COR-L47 (cell line): ENCODE data around the gene UNCX.
"Not testable (repeated sequence)": the region's sequence is repeated elsewhere in the genome, so short reads cannot be mapped to it uniquely, and the experiment has no call there.

ENCODE experiments used
- DNase-seq: peaks from one replicate; lab custom pipeline; 2025; lab: John Stamatoyannopoulos, UW

Gene UNCX

GRCh38 chr7:1257863-1258262, 25.2 kb downstream of the UNCX start:
- DNase-seq: no peak

- no peak for DNase-seq
These were observed 27.1 kb downstream of the UNCX start for GRCh38 chr7:1259621-1260243.

GRCh38 chr7:1260244-1260635, 27.6 kb downstream of the UNCX start:
- no peak for DNase-seq

- not testable (repeated sequence) for DNase-seq
These were observed 28.4 kb downstream of the UNCX start for GRCh38 chr7:1261036-1261435.

- no peak for DNase-seq
These were observed 29.8 kb downstream of the UNCX start for GRCh38 chr7:1262441-1262840.

- no peak for DNase-seq
These were observed 30.8 kb downstream of the UNCX start for GRCh38 chr7:1263391-1263951.

GRCh38 chr7:1264345-1265280, 31.9 kb downstream of the UNCX start:
- no peak for DNase-seq

- no peak for DNase-seq
These were observed 34.6 kb downstream of the UNCX start for GRCh38 chr7:1267016-1267900.

- DNase-seq: no peak
These were observed 35.6 kb downstream of the UNCX start for GRCh38 chr7:1268076-1268815.

- peak; percentile 35 for DNase-seq
These were observed 36.2 kb downstream of the UNCX start for GRCh38 chr7:1268866-1269265.

GRCh38 chr7:1269336-1269890, 36.7 kb downstream of the UNCX start:
- no peak for DNase-seq

GRCh38 chr7:1270181-1270580, 37.5 kb downstream of the UNCX start:
- no peak for DNase-seq

GRCh38 chr7:1271046-1271445, 38.4 kb downstream of the UNCX start:
- DNase-seq: no peak

GRCh38 chr7:1271656-1272055, 39.0 kb downstream of the UNCX start:
- no peak for DNase-seq

- DNase-seq: not testable (repeated sequence)
These were observed 39.5 kb downstream of the UNCX start for GRCh38 chr7:1272136-1272535.

- no peak for DNase-seq
These were observed 41.6 kb downstream of the UNCX start for GRCh38 chr7:1274121-1274875.

GRCh38 chr7:1274876-1275375, 42.3 kb downstream of the UNCX start:
- DNase-seq: no peak

- peak; percentile 75 for DNase-seq
These were observed 43.0 kb downstream of the UNCX start for GRCh38 chr7:1275451-1276381.

- DNase-seq: no peak
These were observed 44.0 kb downstream of the UNCX start for GRCh38 chr7:1276626-1277175.
